Left forelimb (tissue), 1 donor: ENCODE results near the gene GALNT9.
"Not testable (repeated sequence)": the region's sequence is repeated elsewhere in the genome, so short reads cannot be mapped to it uniquely, and the experiment has no call there.

Experiments
- DNase-seq: peaks from one replicate; pipeline ENCODE4 v3.0.0-alpha.2; 2018; ENCODE audit warnings: low spot score

GALNT9 gene

GRCh38 chr12:132155771-132156572 lies 173.4 kb downstream of the GALNT9 start:
- DNase-seq, result no peak

- DNase-seq, result no peak
Measured at GRCh38 chr12:132154941-132155770, 174.2 kb downstream of the GALNT9 start.

- no peak for DNase-seq
Measured at GRCh38 chr12:132154341-132154761, 175.0 kb downstream of the GALNT9 start.

- peak; percentile 80 for DNase-seq
Measured at GRCh38 chr12:132153501-132154340, 175.7 kb downstream of the GALNT9 start.

- no peak for DNase-seq
Measured at GRCh38 chr12:132152953-132153352, 176.4 kb downstream of the GALNT9 start.

GRCh38 chr12:132152411-132152821 lies 177.0 kb downstream of the GALNT9 start:
- DNase-seq, result no peak

GRCh38 chr12:132151766-132152410 lies 177.5 kb downstream of the GALNT9 start:
- no peak for DNase-seq

GRCh38 chr12:132151145-132151765 lies 178.1 kb downstream of the GALNT9 start:
- no peak for DNase-seq

GRCh38 chr12:132150780-132151144 lies 178.6 kb downstream of the GALNT9 start:
- no peak for DNase-seq

GRCh38 chr12:132149526-132149925 lies 179.9 kb downstream of the GALNT9 start:
- not testable (repeated sequence) for DNase-seq

- DNase-seq, result no peak
Measured at GRCh38 chr12:132148368-132149045, 180.9 kb downstream of the GALNT9 start.

GRCh38 chr12:132147423-132148367 lies 181.7 kb downstream of the GALNT9 start:
- no peak for DNase-seq

GRCh38 chr12:132146772-132147422 lies 182.5 kb downstream of the GALNT9 start:
- no peak for DNase-seq
